ENCODE data around the gene AGPS. TPM values are rescaled to one million over a fixed set of nuclear protein-coding genes. Genes with fewer than 3 reads are reported as not detected.
"Not testable (repeated sequence)": the region's sequence is repeated elsewhere in the genome, so short reads cannot be mapped to it uniquely, and the experiment has no call there.

AGPS gene
- total RNA-seq, 2 donors from 2014 or later: 17.5 to 21.7 TPM

DNA sequence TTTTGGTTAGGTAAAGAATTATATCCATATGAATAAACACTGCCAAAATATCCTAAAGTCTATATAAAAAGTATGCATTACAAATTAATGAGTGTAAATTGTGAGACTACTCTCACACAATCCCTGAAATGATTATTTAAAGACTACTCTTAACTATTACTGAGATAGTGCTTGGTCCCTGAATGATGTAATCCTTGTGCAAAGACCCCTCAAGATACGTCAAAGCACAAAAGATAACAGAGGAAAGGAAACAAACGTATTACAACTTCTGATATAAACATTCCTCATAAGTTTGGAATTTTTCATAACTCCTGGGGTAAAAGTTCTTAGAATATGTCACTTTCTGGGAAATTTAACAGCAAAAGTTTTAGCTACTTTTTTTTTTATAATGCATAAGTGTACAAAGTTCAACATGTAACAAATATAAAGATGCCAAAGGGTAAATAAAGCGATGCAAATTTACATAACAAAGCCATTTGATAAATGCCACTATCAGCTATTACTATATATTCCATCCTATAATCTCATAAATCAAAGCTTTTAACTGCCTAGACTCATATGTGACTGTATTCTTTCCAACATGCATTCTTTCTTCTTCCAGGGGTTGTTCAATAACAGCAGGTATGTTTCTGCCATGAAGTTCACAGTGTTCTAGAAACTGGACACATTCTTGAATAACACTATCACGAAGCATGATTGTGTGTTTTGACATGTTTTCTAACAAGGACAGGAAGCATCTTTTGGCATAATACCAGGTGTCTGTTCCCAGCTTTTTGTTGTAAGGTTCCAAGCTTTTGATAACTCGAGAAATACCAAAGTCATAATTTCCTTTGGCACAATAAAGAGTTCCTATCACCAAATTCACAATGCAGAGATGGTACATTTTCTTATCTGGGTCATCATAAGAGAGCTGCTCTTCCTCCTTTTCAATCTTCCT, 158.0 kb downstream of the AGPS start:
- DNase-seq (ENCODE audit: low spot score) (no peak), ATAC-seq (ENCODE audit: insufficient number of reproducible peaks, low FRiP score, low read depth) (no peak)
- TF ChIP-seq, protein P1, sequence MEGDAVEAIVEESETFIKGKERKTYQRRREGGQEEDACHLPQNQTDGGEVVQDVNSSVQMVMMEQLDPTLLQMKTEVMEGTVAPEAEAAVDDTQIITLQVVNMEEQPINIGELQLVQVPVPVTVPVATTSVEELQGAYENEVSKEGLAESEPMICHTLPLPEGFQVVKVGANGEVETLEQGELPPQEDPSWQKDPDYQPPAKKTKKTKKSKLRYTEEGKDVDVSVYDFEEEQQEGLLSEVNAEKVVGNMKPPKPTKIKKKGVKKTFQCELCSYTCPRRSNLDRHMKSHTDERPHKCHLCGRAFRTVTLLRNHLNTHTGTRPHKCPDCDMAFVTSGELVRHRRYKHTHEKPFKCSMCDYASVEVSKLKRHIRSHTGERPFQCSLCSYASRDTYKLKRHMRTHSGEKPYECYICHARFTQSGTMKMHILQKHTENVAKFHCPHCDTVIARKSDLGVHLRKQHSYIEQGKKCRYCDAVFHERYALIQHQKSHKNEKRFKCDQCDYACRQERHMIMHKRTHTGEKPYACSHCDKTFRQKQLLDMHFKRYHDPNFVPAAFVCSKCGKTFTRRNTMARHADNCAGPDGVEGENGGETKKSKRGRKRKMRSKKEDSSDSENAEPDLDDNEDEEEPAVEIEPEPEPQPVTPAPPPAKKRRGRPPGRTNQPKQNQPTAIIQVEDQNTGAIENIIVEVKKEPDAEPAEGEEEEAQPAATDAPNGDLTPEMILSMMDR (IDR thresholded peaks at IDR 0.05): no peak
- no peaks in the 10 kb centered on the region for H3K27me3 ChIP-seq (replicated peaks; ENCODE audit: insufficient read depth)
- H3K27ac ChIP-seq: no peak overlapping the region
- no peaks in the 10 kb centered on the region for H3K36me3 ChIP-seq
- no peaks in the 10 kb centered on the region for H3K9me3 ChIP-seq
- no peak overlapping the region for H3K4me3 ChIP-seq
- H3K4me1 ChIP-seq (ENCODE audit: control insufficient read depth in 1 of 2, low read depth in 2 of 2): peaks cover 0 to 9% of the 10 kb centered on the region in 2 donors

DNA sequence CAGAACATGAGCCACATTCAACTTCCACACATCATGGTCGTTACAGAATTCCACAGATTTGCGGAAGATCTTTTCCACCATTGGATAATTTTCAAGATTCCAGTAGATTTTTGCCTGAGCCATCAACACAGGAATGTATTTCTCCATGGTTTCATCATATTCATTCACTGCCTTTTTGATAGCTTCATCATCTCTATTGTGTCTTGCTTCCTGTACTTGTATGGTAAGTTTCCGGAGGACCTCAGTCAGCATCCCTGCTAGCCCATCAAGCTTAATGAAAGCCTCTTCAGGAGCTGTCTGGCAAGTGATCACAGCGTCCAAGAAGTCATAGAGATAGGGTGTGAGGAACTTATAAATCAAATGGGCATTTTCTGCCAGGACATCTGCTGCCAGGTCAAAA, 158.8 kb downstream of the AGPS start:
- H3K27me3 ChIP-seq (replicated peaks; ENCODE audit: insufficient read depth); H3K4me3 ChIP-seq; H3K9me3 ChIP-seq; ATAC-seq (ENCODE audit: insufficient number of reproducible peaks, low FRiP score, low read depth); H3K4me1 ChIP-seq (ENCODE audit: control insufficient read depth in 1 of 2, low read depth in 2 of 2); H3K27ac ChIP-seq; DNase-seq (ENCODE audit: low spot score); H3K36me3 ChIP-seq: not testable (repeated sequence)

DNA sequence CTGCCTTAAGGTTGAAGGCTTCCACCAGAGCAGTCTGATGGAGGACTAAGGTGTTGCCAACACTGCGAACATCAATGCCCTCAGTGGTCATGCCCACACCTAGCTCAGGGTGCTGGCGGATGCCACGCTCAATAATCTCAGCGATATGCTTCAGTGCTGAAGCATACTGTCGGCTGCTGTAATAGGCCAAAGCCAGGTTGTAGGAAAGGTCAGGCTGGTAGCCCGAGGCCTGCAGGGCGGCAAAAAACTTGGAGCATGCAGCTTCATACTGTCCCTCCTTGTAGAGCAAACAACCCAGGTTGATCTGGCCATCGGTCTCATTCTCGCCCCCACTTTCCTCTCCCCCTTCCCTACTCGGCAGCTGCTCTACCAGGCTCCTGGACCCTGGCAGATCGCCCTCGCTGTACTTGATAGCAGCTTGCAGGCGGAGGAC, 159.4 kb downstream of the AGPS start:
- ATAC-seq (ENCODE audit: insufficient number of reproducible peaks, low FRiP score, low read depth) (no peak), DNase-seq (ENCODE audit: low spot score) (no peak)
- TF ChIP-seq, protein P1 (IDR thresholded peaks at IDR 0.05): no peak
- Histone ChIP-seq H3K4me3 (peak overlapping the region; percentile 79), H3K36me3 (no peaks in the 10 kb centered on the region), H3K9me3 (no peaks in the 10 kb centered on the region), H3K4me1 (ENCODE audit: control insufficient read depth in 1 of 2, low read depth in 2 of 2) (peaks cover 0 to 9% of the 10 kb centered on the region in 2 donors), H3K27ac (peak overlapping the region in 1 of 2 donors; percentile 92), H3K27me3 (replicated peaks; ENCODE audit: insufficient read depth) (no peaks in the 10 kb centered on the region)

DNA sequence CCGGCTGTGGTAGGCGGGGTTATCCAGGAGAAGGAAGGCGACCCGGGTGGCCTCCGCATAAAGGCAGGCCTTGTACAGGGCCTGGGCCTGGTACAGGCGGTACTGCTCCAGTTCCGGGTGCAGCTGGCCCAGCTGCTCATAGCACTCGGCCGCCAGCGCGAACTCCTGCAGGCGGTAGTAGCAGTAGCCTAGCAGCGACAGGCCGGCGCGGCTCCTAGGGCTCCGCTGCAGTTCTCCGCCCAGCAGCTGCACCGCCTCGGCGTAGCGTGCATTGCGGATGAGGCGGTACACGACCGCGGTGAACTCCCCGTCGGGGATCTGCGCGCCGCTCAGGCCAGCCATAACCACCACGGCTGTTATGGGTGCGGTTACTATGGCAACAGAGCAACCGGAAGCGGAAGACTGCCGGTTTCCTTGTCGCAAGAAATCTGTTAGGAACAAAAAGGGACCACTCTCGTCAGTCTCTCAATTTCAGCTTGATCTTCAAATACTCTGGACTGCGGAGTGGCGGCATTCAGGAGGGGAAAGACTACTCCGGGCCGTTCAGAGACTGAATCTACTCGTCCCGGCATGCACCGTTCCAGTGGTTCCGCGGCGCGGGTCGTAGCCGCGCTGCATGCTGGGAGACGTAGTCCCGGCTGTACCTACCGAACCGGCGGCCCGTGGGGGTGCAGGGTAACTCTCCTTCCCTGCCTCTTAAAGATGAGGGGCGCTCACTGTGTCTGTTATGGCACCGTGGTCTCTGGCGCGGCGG, 160.0 kb downstream of the AGPS start:
- peak overlapping the region; percentile 79 for H3K4me3 ChIP-seq
- TF ChIP-seq, protein P1 (IDR thresholded peaks at IDR 0.05): no peak
- peak overlapping the region; percentile 89 to 92 for H3K27ac ChIP-seq
- H3K4me1 ChIP-seq (ENCODE audit: control insufficient read depth in 1 of 2, low read depth in 2 of 2): peaks cover 0 to 9% of the 10 kb centered on the region in 2 donors
- no peaks in the 10 kb centered on the region for H3K36me3 ChIP-seq
- no peaks in the 10 kb centered on the region for H3K27me3 ChIP-seq (replicated peaks; ENCODE audit: insufficient read depth)
- DNase-seq (ENCODE audit: low spot score) (peak; percentile 62), ATAC-seq (ENCODE audit: insufficient number of reproducible peaks, low FRiP score, low read depth) (peak; percentile 94)
- no peaks in the 10 kb centered on the region for H3K9me3 ChIP-seq

DNA sequence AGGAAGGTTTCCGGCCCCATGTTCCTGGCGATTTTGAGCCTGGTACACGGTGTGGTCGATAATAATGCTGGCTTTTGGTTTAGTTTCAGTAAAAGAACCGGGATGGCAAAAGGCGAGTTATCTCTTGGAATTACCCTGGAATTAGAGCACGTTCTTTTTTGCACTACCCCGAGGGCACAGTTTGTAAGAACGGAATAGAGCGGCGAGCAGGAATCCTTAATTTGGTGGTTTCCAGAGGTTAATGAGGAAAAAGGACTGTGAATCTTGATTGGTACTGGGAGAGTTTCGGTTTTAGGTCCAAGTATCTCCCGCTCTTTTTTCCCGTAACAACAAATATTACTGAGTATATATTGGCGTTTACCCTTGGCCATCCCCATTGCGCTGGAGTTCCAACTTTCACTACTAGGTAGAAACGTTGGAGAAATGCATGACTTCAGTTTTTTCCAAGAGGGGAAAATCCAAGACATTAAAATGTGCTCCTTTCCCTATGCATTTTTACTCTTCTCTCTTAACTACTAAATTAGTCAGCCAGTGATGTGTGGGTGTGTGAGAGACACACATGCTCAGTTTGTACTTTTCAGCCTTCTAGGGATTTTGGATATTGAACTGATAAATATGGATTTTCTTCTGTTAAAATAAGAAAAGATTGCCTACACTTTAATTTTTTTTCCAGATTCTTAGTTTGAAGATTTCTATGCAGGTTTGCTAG, 160.8 kb downstream of the AGPS start:
- peak overlapping the region; percentile 79 for H3K4me3 ChIP-seq
- H3K27me3 ChIP-seq (replicated peaks; ENCODE audit: insufficient read depth): no peaks in the 10 kb centered on the region
- TF ChIP-seq, protein P1 (IDR thresholded peaks at IDR 0.05): no peak
- H3K27ac ChIP-seq: peak overlapping the region; percentile 89 to 92
- H3K36me3 ChIP-seq: no peaks in the 10 kb centered on the region
- H3K4me1 ChIP-seq (ENCODE audit: control insufficient read depth in 1 of 2, low read depth in 2 of 2): peaks cover 0 to 9% of the 10 kb centered on the region in 2 donors
- DNase-seq (ENCODE audit: low spot score): no peak
- ATAC-seq (ENCODE audit: insufficient number of reproducible peaks, low FRiP score, low read depth): no peak
- no peaks in the 10 kb centered on the region for H3K9me3 ChIP-seq
